Measurements from ENCODE around the gene DALRD3. TPM values are rescaled to one million over a fixed set of nuclear protein-coding genes. Genes with fewer than 3 reads are reported as not detected.

Gene DALRD3
- total RNA-seq, 1 experiment from 2014 or later = 42.9 TPM

- Histone ChIP-seq H3K9me2 (ENCODE audit: insufficient read depth) (no peaks in the 10 kb centered on the region), H3K4me1 (ENCODE audit: control insufficient read depth in 1 of 2, insufficient read depth in 2 of 2, low read length in 2 of 2) (peaks cover 3 to 32% of the 10 kb centered on the region in 2 experiments; a peak in 3 of 4 replicates), H3K9me3 (ENCODE audit: control insufficient read depth in 1 of 2, insufficient read depth in 1 of 2, low read depth in 1 of 2, low read length in 2 of 2) (no peaks in the 10 kb centered on the region), H3K36me3 (ENCODE audit: control insufficient read depth in 1 of 2, insufficient read depth in 2 of 2, low read length in 2 of 2) (peaks cover 30 to 68% of the 10 kb centered on the region in 2 experiments), H3K9ac (ENCODE audit: low read length) (peak overlapping the region; percentile 99), H3K27me3 (ENCODE audit: insufficient read depth, low read length) (no peaks in the 10 kb centered on the region), H3K4me3 (replicated peaks in 1 of 2; ENCODE audit: low read depth in 1 of 2, low read length in 2 of 2) (peak overlapping the region in 1 of 2 experiments; percentile 97; a peak in 2 of 4 replicates), H3K27ac (ENCODE audit: low read depth, low read length) (peak overlapping the region; percentile 68), H4K20me1 (ENCODE audit: insufficient read depth) (peaks cover 4% of the 10 kb centered on the region; the same call in 1 of the 2 replicates), H2AFZ (ENCODE audit: low read depth, low read length, poor library complexity, severe bottlenecking) (no peak overlapping the region), H3K79me2 (ENCODE audit: insufficient read depth, low read length) (peaks cover 47% of the 10 kb centered on the region), H3K4me2 (ENCODE audit: low read length) (peak overlapping the region; percentile 93)
- DNase-seq (ENCODE audit: low read depth, low spot score) (no peak), ATAC-seq (no peak)
- intact Hi-C loops (cut with micrococcal nuclease) = loop anchor here (2.0 kb wide), 1 partner anchor 65 kb away; the partner anchor contains the start of gene QRICH1
- no peak for TF ChIP-seq CBX3 (IDR thresholded peaks at IDR 0.05; ENCODE audit: low read depth)
- TF ChIP-seq YY1 (IDR thresholded peaks at IDR 0.05; ENCODE audit: extremely low read depth, insufficient replicate concordance, low read depth, low read length) = no peak
- TF ChIP-seq EZH2 (IDR thresholded peaks at IDR 0.05) = no peak
- TF ChIP-seq ELF1 (IDR thresholded peaks at IDR 0.05; ENCODE audit: borderline replicate concordance, low read depth) = no peak
- TF ChIP-seq EGR1 (IDR thresholded peaks at IDR 0.05; ENCODE audit: low read depth) = no peak
- no peak for TF ChIP-seq RAD21 (IDR thresholded peaks at IDR 0.05; ENCODE audit: low read depth)
- TF ChIP-seq POLR2AphosphoS5 (IDR thresholded peaks at IDR 0.05; ENCODE audit: low read depth, low read length) = no peak
- TF ChIP-seq TCF7L2 (IDR thresholded peaks at IDR 0.05; ENCODE audit: borderline replicate concordance, extremely low read depth, insufficient read depth, insufficient read length) = no peak
- TF ChIP-seq CEBPB (IDR thresholded peaks at IDR 0.05; ENCODE audit: low read depth) = no peak
- no peak for TF ChIP-seq JUND (IDR thresholded peaks at IDR 0.05)
- TF ChIP-seq ZBTB33 (IDR thresholded peaks at IDR 0.05; ENCODE audit: extremely low read depth, insufficient replicate concordance, low read length) = no peak
- TF ChIP-seq ZFX (IDR thresholded peaks at IDR 0.05) = no peak
- TF ChIP-seq CTCF (IDR thresholded peaks at IDR 0.05 in 2 of 3, conservative IDR thresholded peaks at IDR 0.05 in 1 of 3; ENCODE audit: borderline replicate concordance in 1 of 3, insufficient read depth in 1 of 3, low read depth in 2 of 3, low read length in 2 of 3) = no peak
- no peak for TF ChIP-seq SP1 (IDR thresholded peaks at IDR 0.05; ENCODE audit: low read depth)
- TF ChIP-seq FOSL1 (IDR thresholded peaks at IDR 0.05; ENCODE audit: low read depth) = no peak
- TF ChIP-seq EZH2phosphoT487 (IDR thresholded peaks at IDR 0.05; ENCODE audit: borderline replicate concordance) = no peak
- TF ChIP-seq REST (IDR thresholded peaks at IDR 0.05; ENCODE audit: low read depth) = no peak
- no peak for TF ChIP-seq MAX (IDR thresholded peaks at IDR 0.05)
- TF ChIP-seq SIN3A (IDR thresholded peaks at IDR 0.05; ENCODE audit: low read depth) = no peak
- no peak for TF ChIP-seq POLR2A (IDR thresholded peaks at IDR 0.05; ENCODE audit: borderline replicate concordance, extremely low read depth, insufficient read depth, insufficient read length)
- ChIA-PET RAD21 (ENCODE audit: low non-redundant PET in 1 of 2, low total read pairs in 2 of 2, uncharacterized antibody in 2 of 2, unreplicated experiment in 2 of 2) (interaction anchor here in 1 of 2 experiments (0.7 kb wide), 1 partner anchor 505 kb away, joined by 3 read pairs; no protein-coding TSS in a partner anchor), CTCF (interaction anchor here (0.6 to 1.3 kb wide), 4 partner anchors 16 to 65 kb away, joined by 3 read pairs; partner anchors contain the start of genes QRICH1 and WDR6), POLR2A (interaction anchor here (0.7 to 1.8 kb wide), 19 partner anchors 8 to 589 kb away, joined by 3 to 41 read pairs (median 5); partner anchors contain the start of genes CCDC51, DALRD3, LAMB2 and P4HTM)
- BruUV-seq (replicated peaks) = no TSS peak
These were observed 11.1 kb upstream of the DALRD3 start for GRCh38 chr3:49029563-49029884.

Data from HCT116 (cell line).